Activated B cell treated with CpG ODN at 0.5 μM for 24 hours (primary cell): ENCODE data around the gene DDIT4. TPM values are rescaled to one million over a fixed set of nuclear protein-coding genes. Genes with fewer than 3 reads are reported as not detected.
"Not testable (repeated sequence)": the region's sequence is repeated elsewhere in the genome, so short reads cannot be mapped to it uniquely, and the experiment has no call there.

ENCODE experiments used
- ATAC-seq: fragments of 200-7000 bp; cut with Tn5 transposase; one replicate; pipeline ENCODE4 v1.10.0; 2021; ENCODE audit warnings: low read depth, mild to moderate bottlenecking, moderate library complexity
- CTCF ChIA-PET: fragments of 350-600 bp; sonication (Branson Sonifier 250); formaldehyde crosslinking; loops from one replicate; lab custom pipeline; 2021; ENCODE audit warnings: antibody characterized with exemption; lab: Charles Lee
- POLR2A ChIA-PET: fragments of 350-600 bp; sonication (Branson Sonifier 250); formaldehyde crosslinking; loops from one replicate; lab custom pipeline; 2021; ENCODE audit warnings: antibody characterized with exemption; lab: Charles Lee
- DNase-seq: peaks from one replicate; pipeline ENCODE4 v3.0.0; 2022
- H3K27ac Mint-ChIP-seq: one replicate; pipeline ENCODE4 v1.8.0; 2020; ENCODE audit warnings: mixed read lengths
- H3K27me3 Mint-ChIP-seq: one replicate; pipeline ENCODE4 v1.8.0; 2021; ENCODE audit warnings: mixed read lengths
- H3K36me3 Mint-ChIP-seq: one replicate; pipeline ENCODE4 v1.8.0; 2021; ENCODE audit warnings: low read depth, mixed read lengths
- H3K4me1 Mint-ChIP-seq: one replicate; pipeline ENCODE4 v1.8.0; 2021; ENCODE audit warnings: mixed read lengths
- H3K4me3 Mint-ChIP-seq: one replicate; pipeline ENCODE4 v1.8.0; 2020; ENCODE audit warnings: mild to moderate bottlenecking, mixed read lengths
- H3K9me3 Mint-ChIP-seq: one replicate; pipeline ENCODE4 v1.8.0; 2020; ENCODE audit warnings: mixed read lengths
- intact Hi-C: fragments of 100-400 bp; cut with micrococcal nuclease; formaldehyde crosslinking; loops from one replicate; pipeline ENCODE4 v1.15.1; 2024
- total RNA-seq: library from RNA; stranded (reverse); gene quantifications from 2 replicates; pipeline ENCODE4 v1.2.3, GENCODE V29; 2022
- TF ChIP-seq, protein P1 (sequence below): fragments of 200-600 bp; IDR thresholded peaks from one replicate; pipeline ENCODE4 v1.8.0; 2022; ENCODE audit warnings: antibody characterized with exemption, mild to moderate bottlenecking

DDIT4 gene
- total RNA-seq, 1 donor from 2014 or later = 175 TPM

DNA sequence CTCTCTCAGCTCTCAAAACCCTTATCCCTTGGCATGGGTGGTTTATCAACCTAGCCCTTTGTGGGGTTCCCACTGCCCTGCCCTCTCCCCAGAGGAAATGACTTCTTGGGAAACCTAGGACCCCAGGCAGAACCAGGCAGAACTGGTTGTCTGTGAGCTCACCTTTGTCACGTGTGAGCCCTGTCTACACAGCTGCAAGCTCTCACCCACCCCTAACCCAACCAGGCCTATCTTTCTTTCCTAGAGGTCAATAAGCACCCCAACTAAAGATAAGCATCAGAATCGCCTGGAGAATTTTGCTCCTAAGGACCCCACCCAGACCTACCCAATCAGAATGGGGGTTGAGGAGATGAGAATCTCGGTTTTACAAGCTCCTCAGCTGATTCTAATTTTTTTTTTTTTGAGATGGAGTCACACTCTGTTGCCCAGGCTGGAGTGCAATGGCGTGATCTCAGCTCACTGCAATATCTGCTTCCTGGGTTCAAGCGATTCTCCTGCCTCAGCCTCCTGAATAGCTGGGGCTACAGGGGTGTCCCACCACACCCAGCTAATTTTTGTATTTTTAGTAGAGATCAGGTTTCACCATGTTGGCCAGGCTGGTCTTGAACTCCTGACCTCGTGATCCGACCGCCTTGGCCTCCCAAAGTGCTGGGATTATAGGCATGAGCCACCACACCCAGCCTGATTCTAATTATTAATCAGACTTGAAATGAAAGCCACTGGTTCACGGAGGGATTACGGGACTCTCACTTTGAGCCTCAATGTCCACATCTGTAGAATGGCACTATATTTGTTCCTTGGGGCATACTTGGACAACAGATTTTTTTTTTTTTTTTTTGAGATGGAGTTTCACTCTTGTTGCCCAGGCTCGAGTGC, 7.5 kb upstream of the DDIT4 start:
- no peak for DNase-seq
- Mint-ChIP-seq H3K27me3 (no peaks in the 10 kb centered on the region), H3K27ac (peak overlapping the region; percentile 65), H3K4me1 (peaks cover 25% of the 10 kb centered on the region), H3K4me3 (no peak overlapping the region), H3K9me3 (no peaks in the 10 kb centered on the region), H3K36me3 (peaks cover under 1% of the 10 kb centered on the region)
- POLR2A ChIA-PET = interaction anchor here (0.6 to 14.1 kb wide), 9 partner anchors 7 to 54 kb away, joined by 3 to 380 read pairs (median 4); partner anchors contain the start of gene DDIT4
- intact Hi-C loops = no loop called here
- no peak for ATAC-seq
- CTCF ChIA-PET = no interaction called here
- TF ChIP-seq, protein P1, sequence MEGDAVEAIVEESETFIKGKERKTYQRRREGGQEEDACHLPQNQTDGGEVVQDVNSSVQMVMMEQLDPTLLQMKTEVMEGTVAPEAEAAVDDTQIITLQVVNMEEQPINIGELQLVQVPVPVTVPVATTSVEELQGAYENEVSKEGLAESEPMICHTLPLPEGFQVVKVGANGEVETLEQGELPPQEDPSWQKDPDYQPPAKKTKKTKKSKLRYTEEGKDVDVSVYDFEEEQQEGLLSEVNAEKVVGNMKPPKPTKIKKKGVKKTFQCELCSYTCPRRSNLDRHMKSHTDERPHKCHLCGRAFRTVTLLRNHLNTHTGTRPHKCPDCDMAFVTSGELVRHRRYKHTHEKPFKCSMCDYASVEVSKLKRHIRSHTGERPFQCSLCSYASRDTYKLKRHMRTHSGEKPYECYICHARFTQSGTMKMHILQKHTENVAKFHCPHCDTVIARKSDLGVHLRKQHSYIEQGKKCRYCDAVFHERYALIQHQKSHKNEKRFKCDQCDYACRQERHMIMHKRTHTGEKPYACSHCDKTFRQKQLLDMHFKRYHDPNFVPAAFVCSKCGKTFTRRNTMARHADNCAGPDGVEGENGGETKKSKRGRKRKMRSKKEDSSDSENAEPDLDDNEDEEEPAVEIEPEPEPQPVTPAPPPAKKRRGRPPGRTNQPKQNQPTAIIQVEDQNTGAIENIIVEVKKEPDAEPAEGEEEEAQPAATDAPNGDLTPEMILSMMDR = no peak

DNA sequence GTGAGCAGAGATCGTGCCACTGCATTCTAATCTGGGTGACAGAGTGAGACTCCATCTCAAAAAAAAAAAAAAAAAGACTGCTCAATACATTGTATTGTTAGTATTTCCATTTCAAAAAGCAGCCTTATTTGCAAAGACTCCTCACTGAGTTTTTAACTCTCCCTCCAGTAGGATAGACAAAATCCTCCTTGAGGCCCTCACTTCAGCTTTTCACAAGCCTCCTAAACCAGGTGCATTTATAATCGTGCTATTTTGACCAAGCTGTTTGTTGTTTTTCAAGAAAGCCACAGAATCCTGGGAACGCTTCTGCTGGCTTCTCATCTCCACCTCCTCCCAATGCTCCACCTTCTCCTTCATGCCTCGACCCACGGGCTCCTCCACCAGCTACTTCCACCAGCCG, 6.3 kb upstream of the DDIT4 start:
- no peak for DNase-seq
- Mint-ChIP-seq H3K27me3 (no peaks in the 10 kb centered on the region), H3K36me3 (no peaks in the 10 kb centered on the region), H3K9me3 (no peaks in the 10 kb centered on the region), H3K27ac (no peak overlapping the region), H3K4me3 (no peak overlapping the region), H3K4me1 (peaks cover 23% of the 10 kb centered on the region)
- POLR2A ChIA-PET = interaction anchor here (0.6 to 2.1 kb wide), 9 partner anchors 8 to 71 kb away, joined by 3 to 8 read pairs (median 4); no protein-coding TSS in a partner anchor
- no peak for ATAC-seq
- intact Hi-C loops = no loop called here
- CTCF ChIA-PET = no interaction called here
- TF ChIP-seq, protein P1 = no peak

DNA sequence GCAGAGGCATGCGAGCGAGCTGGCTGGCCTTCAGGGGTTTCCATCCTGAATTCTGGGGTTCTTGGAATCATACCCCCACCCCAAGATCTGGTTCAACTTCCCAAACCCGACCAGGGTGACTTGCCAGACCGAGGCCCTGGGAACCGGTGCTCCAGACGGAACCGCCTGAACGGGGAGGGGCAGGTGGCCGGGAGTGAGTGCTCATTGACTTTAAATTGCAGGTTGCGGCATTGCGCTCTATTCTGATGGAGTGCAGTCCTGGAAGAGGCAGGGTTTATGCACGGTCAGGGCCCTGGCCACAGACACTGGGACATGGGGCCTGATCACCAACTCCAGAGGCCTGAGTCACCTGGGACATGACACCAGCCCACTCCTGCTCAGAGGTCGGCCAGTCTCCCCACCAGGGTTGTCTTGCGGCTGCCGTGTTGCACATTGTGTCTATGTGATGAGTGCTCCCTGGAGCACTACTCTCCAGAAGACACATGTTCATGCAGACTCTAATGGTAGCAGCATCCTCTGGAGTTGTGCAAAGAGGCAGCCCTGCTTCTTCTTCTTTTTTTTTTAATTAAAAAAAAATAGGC, 5.8 kb upstream of the DDIT4 start:
- POLR2A ChIA-PET = interaction anchor here (0.6 to 1.0 kb wide), 5 partner anchors 46 to 71 kb away, joined by 3 to 4 read pairs (median 3); no protein-coding TSS in a partner anchor
- no peaks in the 10 kb centered on the region for H3K27me3 Mint-ChIP-seq
- no peak for ATAC-seq
- H3K36me3 Mint-ChIP-seq = no peaks in the 10 kb centered on the region
- H3K27ac Mint-ChIP-seq = no peak overlapping the region
- peaks cover 27% of the 10 kb centered on the region for H3K4me1 Mint-ChIP-seq
- CTCF ChIA-PET = no interaction called here
- DNase-seq = no peak
- intact Hi-C loops = no loop called here
- TF ChIP-seq, protein P1 = no peak
- H3K9me3 Mint-ChIP-seq = no peaks in the 10 kb centered on the region
- H3K4me3 Mint-ChIP-seq = no peak overlapping the region

DNA sequence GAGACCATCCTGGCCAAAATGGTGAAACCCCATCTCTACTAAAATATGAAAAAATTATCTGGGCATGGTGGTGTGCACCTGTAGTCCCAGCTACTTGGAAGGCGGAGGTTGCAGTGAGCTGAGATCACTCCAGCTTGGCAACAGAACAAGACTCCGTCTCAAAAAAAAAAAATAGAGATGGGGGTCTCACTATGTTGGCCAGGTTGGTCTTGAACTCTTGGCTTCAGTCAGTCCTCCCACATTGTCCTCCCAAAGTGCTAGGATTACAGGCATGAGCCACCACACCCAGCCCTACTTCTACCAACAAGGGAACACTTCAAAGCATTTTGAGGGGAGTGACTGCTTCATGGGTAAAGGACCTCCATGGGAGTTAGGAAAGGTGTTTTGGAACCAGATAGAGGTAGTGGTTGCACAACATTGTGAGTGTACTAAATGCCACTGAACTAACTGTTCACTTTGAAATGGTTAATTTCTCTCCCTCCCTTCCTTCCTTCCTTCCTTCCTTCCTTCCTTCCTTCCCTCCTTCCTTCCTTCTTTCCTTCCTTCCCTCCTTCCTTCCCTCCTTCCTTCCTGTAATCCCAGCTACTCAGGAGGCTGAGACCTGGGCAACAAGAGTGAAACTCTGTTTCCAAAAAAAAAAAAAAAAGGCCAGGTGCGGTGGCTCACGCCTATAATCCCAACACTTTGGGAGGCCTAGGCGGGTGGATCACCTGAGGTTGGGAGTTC, 5.1 kb upstream of the DDIT4 start:
- H3K4me3 Mint-ChIP-seq, H3K27me3 Mint-ChIP-seq, H3K9me3 Mint-ChIP-seq: not testable (repeated sequence)

DNA sequence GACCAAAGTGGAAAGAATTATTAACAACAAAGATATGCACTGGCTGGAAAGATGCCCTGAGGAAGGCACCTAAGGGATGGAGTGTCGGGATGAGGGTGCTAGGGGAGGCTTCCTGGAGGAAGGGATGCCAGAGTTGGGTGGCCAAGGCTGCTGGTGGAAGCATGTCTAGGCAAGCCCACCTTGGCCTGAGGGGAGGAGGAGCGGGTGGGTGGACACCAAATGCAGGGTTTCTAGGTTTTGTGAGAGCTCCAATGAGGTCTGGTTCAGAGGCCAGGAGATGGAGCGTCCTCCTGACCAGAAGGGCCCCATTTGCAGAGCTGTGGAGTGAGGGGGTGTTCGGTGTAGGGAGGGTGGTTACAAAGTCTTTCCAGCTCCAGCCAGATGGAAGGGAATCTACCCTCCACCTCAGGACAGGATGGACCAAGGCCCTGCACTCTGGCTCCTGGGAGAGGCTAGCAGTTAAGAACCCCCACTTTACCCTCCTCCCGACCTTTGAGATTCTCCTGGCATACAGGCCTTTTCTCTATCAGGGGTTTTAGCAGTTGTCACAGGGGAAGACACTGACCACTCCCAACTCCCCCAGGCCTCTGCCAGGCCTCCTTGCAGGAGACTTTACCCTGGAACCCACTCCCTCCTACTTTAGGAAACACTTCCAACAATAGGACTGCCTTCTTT, 3.0 kb upstream of the DDIT4 start:
- H3K27ac Mint-ChIP-seq = peak overlapping the region; percentile 0
- ATAC-seq (no peak), DNase-seq (no peak)
- no peak overlapping the region for H3K4me3 Mint-ChIP-seq
- CTCF ChIA-PET = interaction anchor here (1.6 kb wide), 1 partner anchor 66 kb away, joined by 5 read pairs; no protein-coding TSS in a partner anchor
- no peaks in the 10 kb centered on the region for H3K9me3 Mint-ChIP-seq
- TF ChIP-seq, protein P1 = no peak
- POLR2A ChIA-PET = interaction anchor here (1.6 to 13.6 kb wide), 5 partner anchors 11 to 56 kb away, joined by 3 to 967 read pairs (median 155); no protein-coding TSS in a partner anchor
- peaks cover 20% of the 10 kb centered on the region for H3K36me3 Mint-ChIP-seq
- no peaks in the 10 kb centered on the region for H3K27me3 Mint-ChIP-seq
- intact Hi-C loops = no loop called here
- H3K4me1 Mint-ChIP-seq = peaks cover 33% of the 10 kb centered on the region

More for the DNA sequence above, 5.1 kb upstream of the DDIT4 start:
- H3K4me1 Mint-ChIP-seq = peaks cover 24% of the 10 kb centered on the region
- intact Hi-C loops, H3K27ac Mint-ChIP-seq, H3K36me3 Mint-ChIP-seq, DNase-seq, ATAC-seq: not testable (repeated sequence)
- ChIA-PET CTCF (interaction anchor here (0.7 kb wide), 1 partner anchor 75 kb away, joined by 4 read pairs; no protein-coding TSS in a partner anchor), POLR2A (interaction anchor here (0.6 to 13.6 kb wide), 8 partner anchors 9 to 1540 kb away, joined by 3 to 967 read pairs (median 8); partner anchors contain the start of gene ANAPC16)
